CD4-positive, alpha-beta T cell treated with Interleukin-4 for 1 hour (primary cell): ENCODE measurements around the gene PCED1A.
"Not testable (repeated sequence)": the region's sequence is repeated elsewhere in the genome, so short reads cannot be mapped to it uniquely, and the experiment has no call there.

ENCODE experiments used
- DNase-seq, 2 donors: peaks; one replicate each; pipeline ENCODE4 v3.0.0-alpha.2; 2020 to 2022

The PCED1A gene

DNA sequence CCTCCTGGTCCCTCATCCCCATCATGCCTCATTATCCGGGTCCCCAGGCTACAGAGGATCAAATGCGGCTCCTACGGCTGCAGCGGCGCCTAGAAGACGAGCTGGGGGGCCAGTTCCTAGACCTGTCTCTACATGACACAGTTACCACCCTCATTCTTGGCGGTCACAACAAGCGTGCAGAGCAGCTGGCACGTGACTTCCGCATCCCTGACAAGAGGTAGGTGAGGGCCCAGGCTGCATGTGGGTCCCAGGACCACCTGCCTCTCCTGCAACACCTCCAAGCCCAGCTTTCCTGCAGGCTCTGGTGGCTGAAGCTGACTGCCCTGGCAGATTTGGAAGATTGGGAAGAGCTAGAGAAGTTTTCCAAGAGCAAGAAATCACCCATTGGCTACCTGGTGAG, 24.6 kb upstream of the PCED1A start:
- no peak for DNase-seq

DNA sequence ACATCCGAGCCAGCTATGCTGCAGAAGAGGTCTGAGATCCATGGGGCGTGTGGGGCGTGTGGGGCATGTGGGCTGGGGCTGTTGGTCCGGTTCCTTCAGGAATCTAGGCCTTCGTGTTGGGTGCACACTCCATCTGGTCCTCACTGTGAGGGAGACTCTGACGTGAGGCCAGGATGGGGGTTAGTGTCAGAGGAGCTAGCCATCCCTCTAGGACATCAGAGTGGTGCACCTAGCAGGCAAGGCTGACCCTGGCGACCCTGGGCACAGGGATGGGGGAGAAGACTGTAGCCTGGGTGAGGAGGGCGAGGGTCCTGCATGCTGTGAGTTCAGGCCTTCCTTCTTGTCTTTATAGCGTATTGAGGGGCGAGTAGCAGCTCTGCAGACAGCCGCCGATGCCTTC, 24.2 kb upstream of the PCED1A start:
- no peak for DNase-seq

DNA sequence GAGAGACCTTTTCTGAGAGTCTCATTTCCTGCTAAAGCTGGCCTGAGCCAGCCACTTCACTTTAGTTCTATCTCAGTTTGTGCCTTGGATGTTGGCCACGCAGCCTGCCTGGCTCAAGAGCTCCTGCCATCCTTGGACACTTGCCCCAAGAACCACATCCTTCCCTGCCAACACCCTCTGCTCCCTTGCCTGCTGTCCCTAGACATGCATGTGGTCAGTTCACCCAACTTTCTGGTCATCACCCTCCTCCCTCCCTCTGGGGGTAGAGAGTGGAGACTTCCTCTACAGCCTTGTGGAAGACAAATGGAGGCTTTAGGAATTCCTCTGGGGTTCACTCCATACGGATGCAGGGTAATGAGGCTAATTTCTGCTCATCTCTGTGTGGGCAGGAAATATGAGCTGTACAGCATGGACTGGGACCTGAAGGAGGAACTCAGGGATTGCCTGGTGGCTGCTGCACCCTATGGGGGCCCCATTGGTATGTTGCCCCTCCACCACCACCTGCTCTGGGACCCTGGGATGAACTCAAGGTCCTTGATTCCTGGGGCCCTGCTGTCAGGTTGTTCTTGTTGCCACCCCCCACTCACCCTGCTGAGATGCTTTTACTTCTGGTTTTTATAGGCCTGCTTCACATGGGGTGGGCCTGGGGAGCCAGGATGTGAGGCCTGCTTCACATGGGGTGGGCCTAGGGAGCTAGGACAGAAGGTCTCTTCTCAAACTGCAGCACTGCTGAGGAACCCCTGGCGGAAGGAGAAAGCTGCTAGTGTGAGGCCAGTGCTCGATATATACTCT, 19.1 kb upstream of the PCED1A start:
- no peak for DNase-seq

DNA sequence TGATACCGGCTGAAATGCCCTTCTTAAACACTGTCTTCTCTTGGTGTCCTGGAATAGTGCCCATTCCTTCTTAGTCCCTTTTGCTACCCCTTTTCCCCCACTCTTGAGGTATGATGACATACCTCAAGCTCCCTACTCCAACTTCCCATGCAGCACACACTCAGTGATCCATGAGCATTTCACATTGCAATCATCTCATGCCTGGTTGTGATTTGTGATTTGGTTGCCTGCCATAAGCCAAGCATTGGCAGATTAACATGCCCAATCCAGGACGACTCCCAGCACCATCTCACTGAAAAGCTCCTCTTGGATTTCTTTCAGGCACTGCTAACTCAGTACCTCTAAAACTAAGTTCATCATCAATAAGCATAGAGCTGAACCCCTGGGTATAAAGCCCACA, 18.1 kb upstream of the PCED1A start:
- no peak for DNase-seq

DNA sequence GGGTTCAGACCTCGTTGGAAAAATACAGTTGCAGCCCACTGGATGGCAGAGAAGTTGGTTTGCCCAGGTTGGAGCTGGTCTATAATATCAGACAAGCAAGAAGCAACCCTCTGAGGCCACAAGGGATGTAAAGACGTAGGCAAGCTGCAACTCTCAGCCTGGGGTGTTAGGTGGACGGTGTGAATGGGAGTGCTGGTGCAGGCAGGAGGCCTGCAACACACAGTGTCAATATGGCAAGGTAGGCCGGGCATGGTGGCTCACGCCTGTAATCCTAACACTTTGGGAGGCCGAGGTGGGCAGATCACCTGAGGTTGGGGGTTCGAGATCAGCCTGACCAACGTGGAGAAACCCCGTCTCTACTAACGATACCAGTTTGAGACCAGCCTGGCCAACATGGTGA, 10.6 kb upstream of the PCED1A start:
- DNase-seq = no peak

DNA sequence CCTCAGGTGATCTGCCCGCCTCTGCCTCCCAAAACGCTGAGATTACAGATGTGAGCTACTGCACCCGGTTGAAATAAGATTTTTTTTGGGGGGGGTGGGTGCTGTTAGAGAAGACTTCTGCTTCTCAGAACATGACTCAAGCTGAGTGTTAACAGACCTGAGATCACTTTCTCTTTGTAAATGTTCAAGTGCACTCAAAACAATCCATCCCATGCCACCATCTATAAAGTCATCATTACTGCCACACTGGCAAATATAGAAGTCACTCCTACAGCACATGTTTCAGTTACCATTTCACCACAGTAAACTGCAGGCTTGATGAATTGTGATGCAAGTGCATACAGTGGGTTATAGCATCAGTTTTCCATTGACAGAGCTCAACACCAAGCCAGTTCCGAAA, 9.1 kb upstream of the PCED1A start:
- DNase-seq = no peak

DNA sequence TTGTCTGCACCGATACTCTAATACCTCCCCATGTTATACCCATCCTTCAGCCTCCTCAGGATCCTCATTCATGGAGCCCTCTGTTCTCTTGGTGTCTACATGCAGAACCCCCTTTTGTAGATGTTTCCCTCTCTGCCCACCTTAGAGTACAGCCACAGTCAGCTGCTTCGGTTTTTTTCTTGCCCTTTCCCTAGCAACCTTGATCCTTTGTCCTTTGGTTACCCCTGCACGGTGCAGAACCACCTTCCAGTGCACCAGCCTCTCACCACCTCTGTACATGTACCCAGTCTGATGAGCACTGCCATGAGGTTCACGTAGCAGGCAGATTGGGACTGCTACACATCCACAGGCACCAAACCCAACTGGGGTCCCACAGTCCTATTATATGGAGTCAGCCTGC, 7.3 kb upstream of the PCED1A start:
- DNase-seq = no peak

DNA sequence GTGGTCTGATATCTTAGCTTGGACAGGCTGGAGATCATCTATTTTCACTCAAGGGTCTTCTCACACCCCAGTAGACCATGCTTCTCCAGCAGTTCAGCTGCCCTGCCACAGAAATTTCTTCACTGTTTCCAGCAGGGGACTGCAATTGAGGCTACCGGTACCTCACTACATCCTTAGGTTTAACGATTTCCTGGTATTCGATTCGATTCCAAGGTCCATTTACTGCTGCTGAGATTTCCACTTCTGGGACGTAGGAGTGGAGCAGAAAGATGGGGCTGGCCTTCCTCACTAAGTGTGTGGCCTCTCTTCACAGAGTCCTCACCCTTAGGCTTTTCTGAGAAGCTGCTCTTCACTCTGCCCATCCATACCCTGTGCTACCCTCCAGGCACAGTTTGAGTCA, 6.2 kb upstream of the PCED1A start:
- no peak for DNase-seq

DNA sequence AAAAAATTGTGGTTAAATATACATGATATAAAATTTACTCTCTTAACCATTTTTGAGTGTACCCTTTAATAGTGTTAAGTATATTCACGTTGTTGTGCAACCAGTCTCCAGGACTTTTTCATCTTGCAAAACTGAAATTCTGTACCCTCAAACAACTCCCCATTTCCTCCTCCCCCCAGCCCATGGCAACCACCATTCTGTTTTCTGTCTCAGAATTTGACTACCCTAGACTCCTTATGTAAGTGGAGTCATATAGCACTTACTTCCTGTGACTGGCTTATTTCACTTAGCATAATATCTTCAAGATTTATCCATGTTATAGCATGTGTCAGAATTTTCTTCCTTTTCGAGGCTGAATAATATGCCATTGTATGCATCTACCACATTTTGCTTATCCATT, 5.2 kb upstream of the PCED1A start:
- no peak for DNase-seq

DNA sequence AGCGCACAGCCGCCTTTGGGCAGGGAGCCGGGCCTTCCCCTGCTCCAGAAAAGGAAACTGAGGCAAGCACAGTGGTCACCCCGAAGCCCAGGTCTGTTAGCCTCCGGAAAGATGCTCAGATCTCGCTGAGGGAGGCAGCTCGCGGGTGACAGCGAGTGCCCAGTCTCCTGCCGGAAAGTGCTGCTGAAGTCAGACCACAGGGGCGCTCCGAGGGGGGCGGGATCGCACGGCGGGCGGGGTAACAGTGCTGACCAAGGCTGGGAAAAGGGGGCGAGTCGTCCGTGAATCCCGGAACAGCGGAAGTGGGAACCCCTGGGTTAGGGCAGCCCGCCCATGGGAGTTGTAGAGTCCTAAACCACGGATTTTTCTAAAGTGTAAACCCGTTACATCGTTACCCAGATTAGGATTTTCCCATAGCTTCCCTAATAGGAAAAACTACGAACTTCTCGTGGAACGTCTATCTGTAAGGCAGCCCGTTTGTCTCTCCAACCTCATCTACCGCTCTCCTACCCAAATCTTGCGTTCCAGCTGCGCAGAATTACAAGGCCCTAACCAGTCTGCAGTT, 594 bp upstream of the PCED1A start:
- peak in 1 of 2 donors; percentile 39 for DNase-seq

DNA sequence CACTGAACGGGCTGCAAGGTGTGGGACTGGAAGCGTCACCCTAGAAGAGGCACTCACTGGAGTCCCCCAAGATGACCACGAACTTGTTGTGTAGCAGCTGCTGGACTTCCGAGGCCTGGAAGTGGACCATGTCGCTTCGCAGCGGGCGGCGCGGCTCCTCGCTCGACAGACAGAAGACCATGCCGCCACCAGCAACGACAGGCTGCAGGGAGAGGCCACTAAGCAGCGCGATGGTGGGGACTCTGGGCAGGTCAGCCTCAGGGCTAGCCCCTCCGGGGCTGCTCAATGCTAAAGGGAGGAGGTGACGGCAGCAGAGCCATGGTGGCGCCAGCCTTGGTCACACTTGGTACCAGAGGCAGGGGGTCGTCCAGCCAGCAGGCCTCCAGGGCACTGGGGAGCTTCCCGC, 720 bp downstream of the PCED1A start:
- no peak for DNase-seq

DNA sequence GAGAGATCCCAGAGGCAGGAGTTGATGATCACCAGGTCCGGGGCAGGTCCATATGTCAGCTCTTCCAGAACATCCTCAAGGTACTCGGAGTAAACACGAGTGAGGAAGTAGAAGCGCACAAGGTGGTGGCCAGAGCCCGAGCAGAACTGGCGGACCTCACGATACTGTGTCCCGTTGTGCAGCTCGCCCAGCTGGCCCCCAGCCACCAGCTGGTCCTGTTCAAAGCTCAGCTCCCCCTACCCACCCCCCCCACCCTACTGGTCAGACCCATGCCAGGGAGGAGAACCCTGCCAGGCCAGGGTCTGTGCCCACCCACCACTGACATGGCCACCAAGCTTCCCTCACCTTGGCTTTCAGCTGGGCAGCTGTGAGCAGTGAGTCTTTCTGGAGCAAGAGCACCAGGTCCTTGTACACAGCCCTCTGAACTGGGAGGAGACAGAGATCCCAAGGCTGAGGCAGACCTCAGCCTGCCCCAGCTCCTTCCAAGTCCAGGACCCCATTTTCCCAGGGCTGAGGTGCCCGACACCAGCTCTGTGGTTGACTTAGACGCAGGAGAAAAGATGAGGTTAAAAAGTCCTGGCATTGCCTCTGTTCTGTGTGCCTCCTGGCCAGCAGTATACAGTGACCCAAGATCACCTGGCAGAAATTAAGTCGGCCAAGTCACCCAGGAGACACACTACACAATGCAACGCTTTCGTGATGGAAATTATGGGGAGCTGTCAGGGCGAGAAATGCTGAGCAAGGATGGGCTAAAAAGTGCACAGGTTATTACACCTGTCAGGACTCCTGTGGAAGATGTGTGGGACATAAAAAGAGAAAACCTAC, 1.4 kb downstream of the PCED1A start:
- no peak for DNase-seq

DNA sequence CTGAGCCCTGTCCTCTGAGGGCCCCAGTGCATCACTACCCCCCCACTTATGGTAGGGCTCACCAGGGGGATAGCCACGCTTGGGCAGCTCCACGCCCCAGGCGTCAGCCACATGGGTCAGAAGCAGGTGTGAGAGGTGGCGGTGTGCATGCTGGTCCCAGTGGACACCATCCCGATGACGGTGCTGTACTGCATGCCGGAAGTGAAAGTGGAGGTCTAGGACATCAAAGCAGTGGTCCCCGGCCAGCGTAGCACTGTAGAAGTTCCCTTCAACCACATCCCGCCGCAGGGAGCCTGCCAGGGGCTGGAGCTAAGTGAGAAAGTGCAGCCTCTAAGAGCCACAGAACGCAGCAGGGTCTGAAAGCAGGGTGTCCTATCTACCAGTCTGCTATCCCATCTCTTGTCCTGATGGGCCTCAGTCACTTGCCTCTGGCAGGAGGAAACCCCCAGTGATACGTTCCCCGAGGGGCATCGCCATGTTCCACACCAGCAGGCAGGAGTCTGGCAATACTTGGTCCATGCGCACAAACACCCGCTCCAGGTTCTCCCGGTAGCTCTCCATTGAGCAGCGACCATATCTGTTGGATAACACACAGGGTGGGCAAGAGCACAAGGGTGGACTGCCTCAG, 2.2 kb downstream of the PCED1A start:
- DNase-seq = no peak

DNA sequence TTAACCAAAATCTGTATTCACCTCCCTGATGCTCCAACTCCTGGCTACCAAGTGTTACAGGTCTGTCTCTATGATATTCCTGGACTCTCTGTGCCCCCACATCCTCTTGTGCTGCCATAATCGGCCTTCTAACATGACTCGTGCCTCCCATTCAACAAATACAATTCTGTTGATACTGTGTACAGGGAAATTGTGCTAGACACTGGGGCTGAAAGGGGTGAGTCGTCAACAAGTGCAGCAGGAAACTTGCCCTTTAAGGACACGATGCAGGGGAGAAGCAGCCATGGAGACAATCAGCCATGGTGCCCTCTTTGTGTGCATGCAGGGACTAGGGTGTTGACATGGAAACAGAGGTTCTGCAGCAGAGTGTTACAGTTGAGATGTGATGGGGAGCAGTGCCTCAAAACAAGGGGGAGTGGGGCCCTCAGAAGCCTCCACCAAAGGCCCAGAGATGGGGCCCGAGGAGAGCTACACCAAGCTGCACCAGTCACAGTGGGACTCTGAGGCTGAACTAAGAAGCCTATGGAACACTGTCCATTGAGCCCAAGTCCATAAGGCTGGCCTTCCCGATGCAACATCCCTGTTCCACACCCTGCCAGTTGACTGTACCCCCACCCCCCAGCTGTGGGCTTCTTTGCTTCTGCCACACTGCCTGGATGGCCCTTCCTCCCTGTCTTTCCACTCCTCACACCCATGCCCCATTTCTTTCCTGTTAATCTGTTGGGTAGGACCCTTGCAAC, 3.1 kb downstream of the PCED1A start:
- DNase-seq = no peak

DNA sequence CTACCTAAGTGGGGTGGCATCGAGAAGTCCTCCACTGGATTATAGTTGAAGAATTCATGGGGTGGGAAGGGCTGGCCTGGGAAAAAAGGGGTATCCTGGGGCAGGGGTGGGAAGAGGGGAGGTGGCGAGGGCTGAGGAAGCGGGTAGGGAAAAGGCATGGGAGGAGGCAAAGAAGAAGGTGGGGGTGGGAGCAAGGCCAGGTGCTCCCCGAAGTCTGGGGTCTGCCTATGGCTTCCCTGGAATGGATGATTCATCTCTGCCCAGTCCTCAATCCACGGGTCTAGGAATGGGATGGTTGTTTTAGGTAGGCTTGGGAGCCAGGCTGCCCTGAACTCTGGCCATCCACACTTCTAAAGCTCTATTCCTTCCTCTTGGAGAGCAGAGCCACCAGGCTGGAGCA, 4.4 kb downstream of the PCED1A start:
- no peak for DNase-seq

DNA sequence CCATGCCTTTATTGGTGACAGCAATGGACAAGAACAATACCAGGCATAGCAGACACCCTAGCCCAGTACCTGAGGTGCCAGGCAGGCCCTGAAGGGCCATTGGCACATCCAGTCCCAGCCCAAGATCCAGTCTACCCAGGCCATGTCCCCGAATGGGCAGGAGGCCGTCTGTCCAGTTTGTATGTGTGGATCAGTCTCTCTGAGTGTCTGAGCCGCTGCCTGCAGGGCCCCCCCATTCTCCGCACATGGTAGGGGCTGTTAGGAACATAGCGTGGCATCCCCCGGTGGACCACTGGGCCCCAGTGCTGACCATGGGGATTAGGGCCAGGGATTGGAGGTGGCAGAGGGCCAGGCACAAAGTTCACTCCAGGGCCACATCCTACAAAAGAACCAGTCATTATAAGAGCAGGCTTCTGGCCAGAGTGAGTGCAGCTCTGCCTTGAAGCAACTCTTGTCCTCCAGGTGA, 5.1 kb downstream of the PCED1A start:
- no peak for DNase-seq

DNA sequence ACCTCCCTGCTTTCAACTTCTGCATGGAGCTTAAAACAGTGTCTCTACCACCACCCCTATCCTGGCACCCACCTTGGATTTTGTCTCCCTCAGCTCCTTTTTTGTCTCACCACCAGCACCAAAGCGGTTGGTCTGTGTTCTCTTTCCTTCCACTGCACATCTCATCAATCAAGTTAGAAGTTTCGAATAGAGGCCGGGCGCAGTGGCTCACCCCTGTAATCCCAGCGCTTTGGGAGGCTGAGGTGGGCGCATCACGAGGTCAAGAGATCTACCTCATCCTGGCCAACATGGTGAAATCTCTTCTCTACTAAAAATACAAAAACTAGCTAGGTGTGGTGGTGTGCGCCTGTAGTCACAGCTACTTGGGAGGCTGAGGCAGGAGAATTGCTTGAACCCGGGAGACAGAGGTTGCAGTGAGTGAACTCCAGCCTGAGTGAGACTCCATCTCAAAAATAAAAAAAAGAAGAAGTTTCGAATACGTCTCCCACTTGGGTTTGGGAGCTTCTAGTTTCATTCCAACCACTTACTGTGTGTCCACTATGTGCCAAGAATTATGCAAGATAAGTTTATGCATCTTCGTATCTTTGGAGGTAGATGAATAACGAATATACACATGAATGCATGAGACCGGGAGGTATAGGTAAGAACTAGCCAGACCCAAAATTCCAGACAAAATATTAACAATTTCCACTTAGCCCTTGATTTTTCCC, 5.9 kb downstream of the PCED1A start:
- DNase-seq = no peak

DNA sequence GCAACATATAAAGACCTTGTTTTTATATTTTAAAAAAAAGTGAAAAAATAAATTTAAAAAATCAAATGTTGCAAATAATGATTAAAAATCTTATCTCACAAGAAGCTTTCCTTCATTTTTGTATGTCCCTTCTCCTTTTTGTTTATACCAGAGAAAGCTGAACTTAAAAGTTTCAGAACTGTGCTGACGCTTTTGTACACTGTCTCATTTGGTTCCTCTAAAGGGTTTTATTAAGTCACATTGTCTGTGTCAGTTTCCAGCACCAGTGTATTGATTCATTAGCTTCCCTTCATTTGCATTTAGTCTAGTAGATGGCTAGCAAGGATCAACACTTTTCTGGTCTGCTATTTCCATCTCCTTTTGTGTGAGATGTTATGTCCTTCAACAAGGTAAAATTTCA, 6.7 kb downstream of the PCED1A start:
- DNase-seq = no peak

DNA sequence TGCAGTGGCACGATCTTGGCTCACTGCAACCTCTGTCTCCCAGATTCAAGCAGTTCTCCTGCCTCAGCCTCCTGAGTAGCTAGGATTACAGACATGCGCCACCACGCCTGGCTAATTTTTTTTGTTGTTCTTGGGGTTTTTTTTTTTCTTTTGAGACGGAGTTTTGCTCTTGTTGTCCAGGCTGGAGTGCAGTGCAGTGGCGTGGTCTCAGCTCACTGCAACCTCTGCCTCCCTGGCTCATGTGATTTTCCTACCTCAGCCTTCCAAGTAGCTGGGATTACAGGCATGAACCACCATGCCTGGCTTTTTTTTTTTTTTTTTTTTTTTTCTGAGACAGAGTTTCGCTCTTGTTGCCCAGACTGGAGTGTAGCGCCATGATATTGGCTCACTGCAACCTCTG, 9.2 kb downstream of the PCED1A start:
- DNase-seq = not testable (repeated sequence)

DNA sequence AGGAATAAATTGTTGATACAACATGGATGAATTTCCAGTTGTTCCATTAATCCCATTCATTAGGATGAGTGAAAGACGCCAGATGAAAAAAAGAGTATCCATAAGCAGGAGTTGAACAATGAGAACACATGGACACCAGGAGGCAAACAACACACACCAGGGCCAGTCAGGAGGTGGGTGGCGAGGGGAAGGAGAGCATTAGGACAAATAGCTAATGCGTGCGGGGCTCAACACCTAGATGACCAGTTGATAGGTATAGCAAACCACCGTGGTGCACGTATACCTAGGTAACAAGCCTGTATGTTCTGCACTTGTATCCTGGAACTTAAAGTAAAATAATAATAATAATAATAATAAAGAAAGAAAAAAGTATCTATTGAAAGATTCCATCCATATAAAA, 11.1 kb downstream of the PCED1A start:
- DNase-seq = no peak

DNA sequence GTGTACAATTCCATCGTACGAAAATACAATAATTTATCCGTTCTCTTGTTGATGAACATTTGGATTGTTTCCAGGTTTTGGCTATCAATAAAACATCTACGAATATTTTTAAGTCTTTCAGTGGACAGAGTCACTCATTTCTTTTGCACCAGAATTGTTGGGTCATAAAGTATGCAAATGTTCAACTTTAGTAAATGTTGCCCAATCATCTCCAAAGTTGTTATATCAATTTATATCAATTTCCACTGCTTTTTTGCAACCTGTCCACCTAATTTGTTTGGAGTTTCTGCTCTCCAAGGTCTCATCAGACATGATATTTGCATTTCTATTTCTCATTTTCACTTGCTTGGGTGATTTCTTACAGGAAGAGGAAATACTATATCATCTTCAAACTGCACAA, 13.8 kb downstream of the PCED1A start:
- no peak for DNase-seq

DNA sequence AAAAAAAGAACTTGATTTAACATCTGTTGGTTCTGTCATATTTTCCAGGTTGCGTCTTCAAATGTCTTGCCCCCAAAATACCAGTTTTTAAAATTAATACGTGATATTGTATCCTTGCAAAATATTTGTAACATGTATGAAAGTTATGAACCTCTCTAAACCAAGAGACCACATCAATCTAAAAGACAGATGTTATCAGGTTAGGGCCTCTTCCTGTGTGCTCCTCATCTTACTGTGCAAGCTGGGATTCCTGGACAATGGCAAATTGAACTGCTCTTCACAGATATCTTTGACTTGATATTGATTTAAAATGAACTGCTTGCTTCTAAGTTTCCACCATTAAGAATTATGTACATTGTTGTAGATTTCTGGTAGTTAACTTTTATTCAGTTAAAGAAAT, 14.7 kb downstream of the PCED1A start:
- peak in 1 of 2 donors; percentile 20 for DNase-seq
